HG03103 (cell line): Measurements from ENCODE around the gene IDUA.

Experiments used
- ATAC-seq: cut with Tn5 transposase; IDR thresholded peaks from one replicate; pipeline ENCODE4 v1.9.1; 2021; ENCODE audit warnings: low read depth; ENCODE audit not compliant: unreplicated experiment

The IDUA gene

DNA sequence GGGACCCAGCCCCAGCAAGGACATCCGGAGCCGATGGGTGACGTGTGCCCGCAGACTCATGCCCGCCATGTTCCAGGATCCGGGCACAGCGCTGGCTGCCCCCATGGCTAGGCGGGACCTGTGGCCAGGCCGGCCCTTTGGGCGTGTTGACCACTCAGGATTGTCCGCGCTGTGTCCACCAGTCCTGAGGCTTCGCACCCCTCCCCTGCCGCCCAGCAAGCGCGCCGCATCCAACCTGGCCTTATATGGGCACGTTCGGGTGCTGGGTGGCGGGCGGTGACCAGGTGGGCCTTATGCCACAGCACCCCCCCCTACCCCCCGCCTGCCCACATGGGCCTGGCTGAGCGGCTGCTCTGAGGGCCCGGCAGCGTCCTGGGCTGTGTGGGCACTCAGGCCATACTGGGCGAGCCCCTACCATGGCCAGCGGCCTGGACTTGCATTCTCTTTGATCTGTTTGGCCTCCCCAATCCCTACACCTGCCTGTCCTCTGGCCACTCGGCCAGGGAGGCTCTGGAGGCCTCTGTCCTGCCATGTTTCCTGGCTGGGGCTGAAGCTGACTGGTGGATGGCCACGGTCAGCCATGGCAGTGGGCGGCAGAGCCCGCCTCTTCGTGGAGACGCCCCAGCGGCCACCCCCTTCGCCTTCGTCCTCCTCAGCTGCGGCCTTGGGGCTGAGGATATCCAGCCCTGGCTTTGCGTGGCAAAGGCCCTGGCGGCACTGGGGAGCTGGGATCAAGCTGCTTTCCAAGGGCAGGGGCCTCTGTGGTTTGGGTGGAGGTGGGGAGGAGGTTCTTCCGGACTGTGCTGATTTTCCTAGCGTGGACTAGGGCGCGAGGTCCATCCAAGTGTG is 26.6 kb downstream of the IDUA start:
- ATAC-seq, result no peak

DNA sequence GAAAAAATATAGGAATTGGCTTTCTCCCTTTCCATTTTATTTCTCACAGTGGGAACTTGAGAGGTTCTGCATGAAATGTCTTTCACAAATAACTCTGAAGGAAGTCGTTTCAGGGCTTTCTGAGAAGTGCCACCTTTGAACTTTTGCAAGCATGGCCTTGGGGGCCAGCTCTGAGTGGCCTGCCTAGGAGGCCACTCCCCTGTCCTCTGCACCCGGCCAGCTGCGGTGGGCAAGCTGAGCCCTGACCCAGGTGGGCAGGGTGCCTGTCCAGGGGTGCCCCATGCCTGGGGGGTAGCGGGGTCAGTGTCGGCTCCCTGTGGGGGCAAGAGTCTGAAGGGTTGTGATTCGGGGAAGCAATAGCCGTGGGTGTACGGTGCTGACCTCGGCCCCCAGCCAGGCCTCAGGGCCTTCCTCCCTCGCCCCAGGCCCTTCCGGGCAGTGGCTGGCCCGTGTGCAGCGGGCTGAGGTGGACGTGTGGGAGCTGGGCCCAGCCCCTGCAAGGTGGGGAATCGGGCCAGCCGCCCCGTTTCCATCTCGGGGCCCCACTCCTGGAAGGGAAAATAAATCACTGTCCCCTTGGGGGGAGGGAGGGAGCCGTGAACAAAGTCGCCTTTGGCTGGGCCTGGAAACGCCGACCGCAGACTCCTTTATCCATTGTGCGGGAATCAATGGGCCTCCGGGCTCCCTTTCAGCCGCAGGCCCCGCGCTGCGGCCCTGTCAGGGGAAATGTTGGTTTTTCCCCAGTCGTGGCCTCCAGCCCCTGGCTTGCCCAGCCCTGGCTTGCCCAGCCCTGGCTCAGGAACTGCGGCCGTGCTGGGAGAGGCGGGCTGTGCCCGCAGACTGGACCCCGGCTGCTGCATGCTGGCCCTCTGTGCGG is 27.7 kb downstream of the IDUA start:
- no peak for ATAC-seq

DNA sequence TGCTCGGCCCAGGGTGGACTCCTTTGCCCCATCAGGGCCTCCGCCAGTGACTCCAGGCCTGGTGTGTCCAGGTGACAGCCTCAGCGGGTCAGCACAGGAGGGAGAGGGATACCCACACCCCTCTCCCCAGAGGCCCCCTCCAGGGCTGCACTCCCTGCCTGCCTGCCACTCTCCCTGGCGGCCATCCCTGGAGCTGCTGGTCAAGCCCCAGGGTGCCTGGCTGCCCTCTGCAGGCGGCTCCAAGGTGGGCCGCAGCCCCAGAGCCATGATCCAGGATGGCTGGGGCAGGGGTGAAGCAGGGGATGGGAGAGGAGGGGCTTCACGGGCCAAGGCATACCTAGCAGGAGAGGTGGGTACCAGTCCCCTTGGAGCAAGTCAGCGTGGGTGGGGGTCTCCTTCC is 28.3 kb downstream of the IDUA start:
- ATAC-seq, result no peak

DNA sequence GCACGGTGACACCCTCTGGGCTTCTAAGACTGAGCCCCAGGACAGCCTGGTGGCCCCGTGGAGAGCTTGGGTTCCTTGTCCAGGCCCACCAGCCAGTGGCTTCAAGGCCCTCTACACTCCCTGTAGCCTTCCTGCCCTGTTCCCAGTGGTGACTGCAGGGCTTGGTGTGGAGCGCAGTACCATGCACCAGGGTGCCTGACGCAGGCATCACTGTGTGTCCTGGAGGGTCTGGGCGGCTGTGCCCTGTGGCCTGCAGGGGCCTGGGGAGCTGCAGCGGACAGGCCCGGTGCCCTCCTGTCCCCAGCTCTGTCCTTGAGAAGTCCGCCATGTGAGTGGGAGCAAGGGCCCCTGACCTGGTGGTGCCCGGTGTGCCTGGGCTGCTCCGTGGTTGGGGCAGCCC is 28.9 kb downstream of the IDUA start:
- ATAC-seq, result no peak

DNA sequence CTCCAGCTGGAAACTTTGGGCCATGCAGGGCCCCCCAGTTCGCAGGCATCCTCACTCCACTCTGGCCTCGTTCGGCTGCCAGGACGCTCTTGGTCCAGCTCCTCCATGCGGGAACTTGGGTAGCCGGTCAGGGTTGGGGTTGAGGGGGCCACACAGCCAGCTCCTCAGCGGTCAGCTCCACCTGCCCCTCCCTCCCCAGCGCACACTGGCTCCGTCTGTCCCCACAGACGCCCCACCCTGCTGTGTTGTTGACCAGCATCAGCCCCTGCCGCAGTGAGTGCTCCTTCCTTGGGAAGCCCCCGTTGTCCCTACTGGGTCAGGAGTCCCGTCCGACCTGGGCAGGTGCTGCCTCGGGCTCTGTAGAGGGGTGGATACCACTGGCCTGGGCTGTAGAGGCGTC is 30.4 kb downstream of the IDUA start:
- ATAC-seq, result no peak

DNA sequence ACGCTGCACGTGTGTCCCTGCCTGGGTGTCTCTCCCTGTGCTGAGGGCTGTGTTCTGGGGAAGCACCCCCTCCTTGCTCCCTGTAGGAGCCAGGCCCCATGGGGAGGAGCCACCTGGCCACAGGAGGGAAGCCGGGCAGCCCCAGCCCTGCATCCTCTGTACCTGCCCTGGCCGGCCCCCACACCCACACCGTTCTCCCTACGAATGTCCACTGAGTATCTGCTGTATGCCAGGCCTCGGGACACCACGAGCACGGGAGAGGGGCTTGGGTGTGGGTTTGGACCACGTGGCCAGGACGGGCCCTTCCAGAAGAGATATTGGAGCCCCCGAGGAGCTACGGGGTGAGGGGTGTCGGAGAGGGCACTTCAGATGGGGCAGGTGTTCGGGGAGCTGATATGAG is 30.9 kb downstream of the IDUA start:
- ATAC-seq, result no peak

DNA sequence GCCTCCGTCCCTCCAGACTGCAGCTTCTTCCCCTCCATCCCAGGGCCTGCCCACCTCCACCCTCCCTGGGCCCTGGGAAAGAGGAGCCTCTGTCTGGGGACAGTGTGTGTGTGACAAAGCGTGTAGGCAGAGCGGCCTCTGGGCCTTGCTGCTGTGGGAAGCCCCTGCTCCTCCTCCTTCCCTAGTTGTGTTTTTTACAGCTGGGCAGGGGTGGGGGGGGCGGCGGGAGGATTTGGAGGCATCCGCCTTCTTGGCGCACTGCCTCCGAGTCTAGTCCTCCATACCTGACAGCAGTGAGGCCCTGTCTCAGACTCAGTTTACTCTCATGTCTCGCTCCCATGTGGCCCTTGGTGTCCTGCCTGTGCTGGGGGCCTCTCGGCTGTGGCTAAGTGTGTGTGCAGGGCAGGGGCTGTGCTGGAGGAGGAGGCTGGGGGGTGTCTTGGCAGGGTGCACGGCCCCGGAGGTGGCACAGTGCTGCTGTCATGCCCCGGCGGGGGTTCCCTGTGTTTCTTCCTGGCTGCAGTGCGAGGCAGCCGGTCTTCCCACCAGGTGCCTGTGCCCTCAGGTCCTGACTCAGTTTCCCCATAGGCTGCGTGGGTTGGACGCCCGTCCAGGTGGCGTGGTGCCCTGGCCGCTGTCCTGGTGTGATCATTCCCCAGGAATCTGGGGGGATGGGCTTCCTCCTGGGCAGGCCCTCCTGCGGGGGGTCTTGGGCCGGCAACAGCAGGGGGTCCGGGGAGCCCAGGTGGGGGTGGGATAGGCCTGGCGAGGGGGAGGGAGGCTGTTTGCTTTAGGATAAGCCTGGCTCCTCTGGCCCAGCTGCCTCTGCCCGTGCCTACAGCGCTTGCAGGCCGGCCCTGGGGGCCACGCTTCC is 31.5 kb downstream of the IDUA start:
- no peak for ATAC-seq

DNA sequence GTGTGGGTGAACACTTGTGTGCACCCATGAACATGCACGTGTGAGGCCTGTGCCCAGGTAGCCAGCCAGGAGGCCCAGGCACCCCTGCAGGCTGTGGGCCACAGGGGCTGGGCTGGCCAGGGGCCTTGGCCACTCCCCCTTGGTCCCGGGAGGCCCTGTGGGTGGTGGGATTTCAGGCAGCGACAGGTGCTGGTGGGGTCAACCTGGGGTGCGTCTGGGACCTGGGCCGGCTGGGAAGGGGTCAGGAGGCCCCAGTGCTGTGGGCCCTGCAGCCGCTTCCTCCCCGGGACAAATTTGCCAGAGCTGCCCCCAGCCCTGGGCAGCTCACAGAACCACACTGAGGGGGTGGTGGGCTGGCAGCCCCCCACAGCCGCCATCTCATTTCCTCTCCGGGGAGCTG is 32.5 kb downstream of the IDUA start:
- ATAC-seq, result no peak

DNA sequence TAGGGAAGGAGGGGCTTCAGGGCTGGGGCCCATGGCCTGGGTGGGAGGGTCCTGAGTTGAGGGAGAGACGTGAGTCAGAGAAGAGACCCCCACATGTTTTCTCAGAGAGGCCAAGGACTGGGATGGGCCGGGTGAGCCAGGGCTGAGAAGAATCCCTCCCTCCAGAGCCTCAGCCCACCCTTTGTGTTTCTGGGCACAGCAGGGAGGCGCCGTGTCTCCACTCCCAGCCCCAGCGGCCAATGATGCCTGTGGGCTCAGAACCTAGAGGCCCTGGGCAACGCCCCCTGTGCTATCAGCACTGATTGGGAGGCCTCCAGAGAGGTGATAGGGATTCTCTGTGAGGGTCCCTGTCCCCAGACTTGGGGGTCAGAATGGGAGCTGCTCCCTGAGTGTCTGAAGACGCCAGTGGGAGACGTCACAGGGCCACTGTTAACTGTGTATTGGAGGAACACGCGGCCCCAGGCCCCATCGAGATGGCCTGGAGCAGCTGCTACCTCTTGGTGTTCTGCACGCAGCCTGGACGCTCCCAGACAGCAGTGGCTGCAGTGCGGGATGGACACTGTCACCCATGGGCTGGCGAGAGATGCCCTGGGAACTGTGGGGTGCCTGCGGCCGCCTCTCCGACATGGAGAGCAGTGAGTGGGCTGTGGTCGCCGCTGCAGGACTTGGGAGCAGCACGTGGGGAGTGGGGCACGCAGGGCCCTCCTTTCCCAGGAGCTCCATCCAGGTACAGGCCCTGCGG is 33.1 kb downstream of the IDUA start:
- no peak for ATAC-seq

DNA sequence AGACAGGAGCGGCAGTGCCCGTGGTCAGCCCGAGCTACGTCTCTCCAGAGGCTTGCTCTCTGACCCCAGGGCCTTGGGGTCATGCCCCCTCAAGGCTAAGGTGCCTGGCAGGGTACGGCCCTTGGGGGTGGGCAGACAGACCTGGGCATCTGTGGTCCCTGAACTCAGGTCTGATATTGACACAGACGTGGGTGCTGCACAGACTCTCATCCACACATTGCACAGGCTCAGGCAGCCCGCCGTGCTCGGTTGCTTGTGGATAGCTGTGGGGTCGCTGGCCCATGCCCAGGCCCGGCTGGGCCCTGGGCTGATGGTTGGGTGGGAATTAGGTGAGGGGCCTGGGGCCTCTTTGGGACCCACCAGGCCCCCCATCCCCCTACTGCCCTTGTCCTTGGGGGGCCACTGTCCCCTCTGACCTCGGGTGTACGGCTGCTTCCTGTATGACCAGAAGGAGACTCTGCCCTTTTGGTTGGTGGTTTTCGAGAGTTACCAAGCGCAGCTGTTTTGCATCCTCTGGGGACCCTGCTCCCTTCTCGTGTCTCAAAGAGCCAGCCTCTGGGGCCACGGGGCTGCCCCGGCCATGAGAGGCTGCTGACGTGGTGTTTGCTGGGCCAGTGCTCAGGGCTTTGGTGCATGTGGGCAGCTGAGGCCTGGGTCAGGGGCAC is 34.7 kb downstream of the IDUA start:
- peak; percentile 54 for ATAC-seq

DNA sequence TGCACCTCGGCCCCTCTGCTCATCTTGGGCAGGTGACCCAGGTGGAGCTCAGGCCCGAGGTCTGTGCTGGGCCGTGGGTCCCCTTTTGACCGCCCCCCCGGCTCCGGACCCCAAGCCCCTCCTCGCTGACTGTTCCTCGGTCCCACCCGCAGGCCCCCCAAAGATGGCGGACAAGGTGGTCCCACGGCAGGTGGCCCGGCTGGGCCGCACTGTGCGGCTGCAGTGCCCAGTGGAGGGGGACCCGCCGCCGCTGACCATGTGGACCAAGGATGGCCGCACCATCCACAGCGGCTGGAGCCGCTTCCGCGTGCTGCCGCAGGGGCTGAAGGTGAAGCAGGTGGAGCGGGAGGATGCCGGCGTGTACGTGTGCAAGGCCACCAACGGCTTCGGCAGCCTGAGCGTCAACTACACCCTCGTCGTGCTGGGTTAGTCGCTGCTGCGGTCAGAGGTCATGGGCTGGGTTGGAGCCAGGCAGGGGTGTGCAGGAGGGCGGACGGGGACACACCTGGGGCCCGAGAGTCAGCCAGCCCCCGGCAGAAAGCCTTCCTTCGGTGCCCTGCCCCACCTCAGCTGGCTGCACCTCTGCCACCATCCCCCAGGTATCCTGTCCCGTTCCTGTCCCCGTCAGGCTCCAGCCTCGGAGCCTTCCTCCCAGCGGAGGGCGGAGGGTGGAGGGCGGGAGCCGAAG is 35.4 kb downstream of the IDUA start:
- no peak for ATAC-seq

DNA sequence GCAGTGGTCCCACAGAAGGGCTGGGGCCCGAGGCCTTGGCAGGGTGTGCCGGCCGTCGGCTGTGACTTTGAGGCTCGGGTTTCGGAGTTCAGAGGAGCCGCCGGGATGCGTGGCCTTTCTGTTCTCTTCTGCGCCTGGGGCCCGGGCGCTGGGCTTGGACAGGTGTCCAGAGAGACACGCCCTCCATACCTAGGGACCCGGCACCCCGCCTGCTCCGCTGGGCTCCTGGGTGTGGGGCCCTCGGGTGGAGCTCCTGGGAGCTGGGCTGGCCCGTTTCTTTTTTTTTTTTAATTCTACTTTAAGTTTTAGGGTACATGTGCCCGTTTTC is 35.9 kb downstream of the IDUA start:
- no peak for ATAC-seq

DNA sequence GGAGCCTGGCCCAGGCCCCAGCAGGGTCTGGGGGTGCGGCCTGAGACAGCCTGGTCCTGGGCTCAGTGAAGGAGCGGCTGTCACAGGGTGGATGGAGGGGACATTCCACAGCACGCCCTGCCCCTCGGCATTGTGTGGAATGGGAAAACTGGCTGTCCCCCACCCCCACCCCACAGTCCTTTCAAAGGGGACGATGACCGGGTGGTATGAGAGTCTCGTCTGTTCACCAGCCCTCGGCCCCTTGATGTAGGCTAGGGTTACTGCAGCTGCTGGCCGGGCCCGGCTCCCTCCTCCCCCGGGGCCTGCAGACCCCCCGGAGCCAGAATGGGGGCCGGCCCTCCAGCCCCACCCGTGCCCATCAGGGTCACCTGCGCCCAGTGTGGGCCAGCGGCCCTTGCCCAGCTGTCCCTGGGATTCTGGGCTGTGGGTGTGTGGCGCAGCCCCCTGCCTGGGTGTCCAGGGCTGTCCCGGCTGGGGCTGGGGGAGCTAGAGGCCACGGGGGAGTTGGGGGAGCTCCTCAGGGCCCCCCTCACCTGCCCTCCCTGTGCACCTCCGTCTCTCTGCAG is 36.3 kb downstream of the IDUA start:
- ATAC-seq, result no peak

DNA sequence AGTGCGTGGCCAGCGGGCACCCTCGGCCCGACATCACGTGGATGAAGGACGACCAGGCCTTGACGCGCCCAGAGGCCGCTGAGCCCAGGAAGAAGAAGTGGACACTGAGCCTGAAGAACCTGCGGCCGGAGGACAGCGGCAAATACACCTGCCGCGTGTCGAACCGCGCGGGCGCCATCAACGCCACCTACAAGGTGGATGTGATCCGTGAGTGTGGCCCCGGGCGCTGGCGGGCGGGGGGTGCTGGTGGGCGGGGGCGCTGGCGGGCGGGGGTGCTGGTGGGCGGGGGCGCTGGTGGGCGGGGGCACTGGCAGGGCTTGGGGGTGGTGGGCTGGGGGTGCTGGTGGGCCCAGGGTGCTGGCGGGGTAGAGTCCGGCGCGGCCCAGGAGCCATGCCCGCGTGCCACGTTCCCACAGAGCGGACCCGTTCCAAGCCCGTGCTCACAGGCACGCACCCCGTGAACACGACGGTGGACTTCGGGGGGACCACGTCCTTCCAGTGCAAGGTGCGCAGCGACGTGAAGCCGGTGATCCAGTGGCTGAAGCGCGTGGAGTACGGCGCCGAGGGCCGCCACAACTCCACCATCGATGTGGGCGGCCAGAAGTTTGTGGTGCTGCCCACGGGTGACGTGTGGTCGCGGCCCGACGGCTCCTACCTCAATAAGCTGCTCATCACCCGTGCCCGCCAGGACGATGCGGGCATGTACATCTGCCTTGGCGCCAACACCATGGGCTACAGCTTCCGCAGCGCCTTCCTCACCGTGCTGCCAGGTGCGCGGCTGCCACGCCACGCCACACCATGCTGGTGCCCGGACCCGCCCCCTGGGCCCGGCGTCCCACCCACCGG is 37.3 kb downstream of the IDUA start:
- no peak for ATAC-seq

DNA sequence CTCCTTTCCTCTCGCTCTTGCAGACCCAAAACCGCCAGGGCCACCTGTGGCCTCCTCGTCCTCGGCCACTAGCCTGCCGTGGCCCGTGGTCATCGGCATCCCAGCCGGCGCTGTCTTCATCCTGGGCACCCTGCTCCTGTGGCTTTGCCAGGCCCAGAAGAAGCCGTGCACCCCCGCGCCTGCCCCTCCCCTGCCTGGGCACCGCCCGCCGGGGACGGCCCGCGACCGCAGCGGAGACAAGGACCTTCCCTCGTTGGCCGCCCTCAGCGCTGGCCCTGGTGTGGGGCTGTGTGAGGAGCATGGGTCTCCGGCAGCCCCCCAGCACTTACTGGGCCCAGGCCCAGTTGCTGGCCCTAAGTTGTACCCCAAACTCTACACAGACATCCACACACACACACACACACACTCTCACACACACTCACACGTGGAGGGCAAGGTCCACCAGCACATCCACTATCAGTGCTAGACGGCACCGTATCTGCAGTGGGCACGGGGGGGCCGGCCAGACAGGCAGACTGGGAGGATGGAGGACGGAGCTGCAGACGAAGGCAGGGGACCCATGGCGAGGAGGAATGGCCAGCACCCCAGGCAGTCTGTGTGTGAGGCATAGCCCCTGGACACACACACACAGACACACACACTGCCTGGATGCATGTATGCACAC is 38.2 kb downstream of the IDUA start:
- ATAC-seq, result no peak

DNA sequence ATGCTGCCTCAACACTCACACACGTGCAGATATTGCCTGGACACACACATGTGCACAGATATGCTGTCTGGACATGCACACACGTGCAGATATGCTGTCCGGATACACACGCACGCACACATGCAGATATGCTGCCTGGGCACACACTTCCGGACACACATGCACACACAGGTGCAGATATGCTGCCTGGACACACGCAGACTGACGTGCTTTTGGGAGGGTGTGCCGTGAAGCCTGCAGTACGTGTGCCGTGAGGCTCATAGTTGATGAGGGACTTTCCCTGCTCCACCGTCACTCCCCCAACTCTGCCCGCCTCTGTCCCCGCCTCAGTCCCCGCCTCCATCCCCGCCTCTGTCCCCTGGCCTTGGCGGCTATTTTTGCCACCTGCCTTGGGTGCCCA is 39.3 kb downstream of the IDUA start:
- peak; percentile 83 for ATAC-seq

DNA sequence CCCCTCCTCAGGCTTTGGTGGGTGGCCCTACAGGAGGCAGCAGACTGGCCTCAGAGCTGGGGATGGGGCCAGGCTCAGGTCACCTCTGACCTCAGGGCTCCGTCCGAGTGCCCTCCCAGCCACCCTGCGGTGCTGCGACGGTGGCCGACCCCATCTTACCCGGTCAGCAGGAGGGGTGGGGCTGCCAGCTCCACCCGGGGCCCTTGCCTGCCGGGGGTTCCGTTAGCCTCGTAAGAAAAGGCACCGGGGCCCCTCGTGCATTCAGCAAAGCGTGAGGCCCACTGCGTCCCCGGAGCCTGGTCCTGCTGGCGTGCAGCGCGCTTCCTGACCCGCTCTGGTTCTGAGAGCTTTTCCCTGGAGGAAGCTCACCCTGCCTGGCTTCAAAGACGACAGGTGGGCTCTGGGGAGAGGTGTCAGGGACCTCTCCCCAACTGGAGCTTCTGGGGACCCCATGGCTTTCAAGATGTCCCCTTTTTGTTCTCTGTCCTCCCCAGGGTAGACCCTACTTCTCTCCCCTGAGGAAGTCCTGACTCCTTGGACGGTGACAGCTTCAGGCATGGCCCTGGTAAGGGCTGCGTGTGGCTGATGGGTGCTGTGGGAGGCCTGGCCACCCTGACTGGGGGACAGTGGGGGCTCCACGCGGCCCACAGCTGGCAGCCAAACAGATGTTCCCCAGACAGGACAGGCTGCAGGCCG is 40.5 kb downstream of the IDUA start:
- ATAC-seq, result no peak
